T-cell (primary cell): ENCODE data around the gene MICALL1. TPM values are rescaled to one million over a fixed set of nuclear protein-coding genes. Genes with fewer than 3 reads are reported as not detected.

Experiments
- ATAC-seq, 4 experiments: fragments of 200-7000 bp in 3 of 4; fragments of 150-1000 bp in 1 of 4; cut with Tn5 transposase; replicated peaks in 1 of 4; 1 replicate in 3 of 4; 2 replicates in 1 of 4; pipeline ENCODE4 v1.10.0; 2021; ENCODE audit warnings: moderate library complexity in 3 of 4, mild to moderate bottlenecking in 2 of 4, moderate number of reproducible peaks in 1 of 4
- CTCF ChIA-PET, 2 donors: fragments of 300-600 bp; sonication (Branson Sonifier 250); formaldehyde crosslinking; loops; one replicate each; lab custom pipeline; 2022; ENCODE audit warnings: antibody characterized with exemption in 2 of 2; lab: Charles Lee
- POLR2A ChIA-PET, 2 donors: fragments of 300-600 bp; sonication (Branson Sonifier 250); formaldehyde crosslinking; loops; one replicate each; lab custom pipeline; 2022; ENCODE audit warnings: antibody characterized with exemption in 2 of 2; lab: Charles Lee
- DNase-seq, 35 experiments: peaks; one replicate each; pipeline versions ENCODE4 v3.0.0 to v3.0.0-alpha.2; 2013 to 2023
- H3K27ac ChIP-seq: one replicate; pipeline ENCODE4 v1.5.1; 2013; ENCODE audit warnings: low read length
- H3K27me3 ChIP-seq, 2 experiments: replicated peaks in 1 of 2; 1 replicate in 1 of 2; 2 replicates in 1 of 2; pipeline versions ENCODE4 v1.6.1 to v1.7.0; 2013; ENCODE audit warnings: low read length in 1 of 2, mixed read lengths in 1 of 2; ENCODE audit not compliant: control insufficient read depth in 2 of 2, insufficient read depth in 2 of 2; ENCODE audit errors: extremely low read depth in 1 of 2
- H3K36me3 ChIP-seq, 2 donors: 1 replicate in 1 of 2; 2 replicates in 1 of 2; pipeline versions ENCODE4 v1.6.1 to v1.7.0; 2013; ENCODE audit warnings: low read length in 1 of 2; ENCODE audit not compliant: control insufficient read depth in 2 of 2, insufficient read depth in 1 of 2; ENCODE audit errors: extremely low read depth in 1 of 2
- H3K4me1 ChIP-seq, 2 experiments: 1 replicate in 1 of 2; 2 replicates in 1 of 2; pipeline versions ENCODE4 v1.6.1 to v1.7.0; 2013; ENCODE audit warnings: low read length in 2 of 2, mixed read lengths in 1 of 2; ENCODE audit not compliant: insufficient read depth in 2 of 2, control insufficient read depth in 1 of 2; ENCODE audit errors: extremely low read depth in 1 of 2
- H3K4me3 ChIP-seq, 2 donors: 1 replicate in 1 of 2; 2 replicates in 1 of 2; pipeline versions ENCODE4 v1.5.1 to v1.7.0; 2013; ENCODE audit warnings: mild to moderate bottlenecking in 2 of 2, low read length in 1 of 2, moderate library complexity in 1 of 2; ENCODE audit not compliant: control insufficient read depth in 1 of 2; ENCODE audit errors: extremely low read depth in 1 of 2
- H3K9me3 ChIP-seq: 2 replicates; pipeline ENCODE4 v1.7.0; 2013
- H3K27ac Mint-ChIP-seq, 2 donors: one replicate each; pipeline ENCODE4 v1.8.0; 2020 to 2021; ENCODE audit warnings: mild to moderate bottlenecking in 2 of 2, mixed read lengths in 2 of 2
- H3K27me3 Mint-ChIP-seq, 2 donors: one replicate each; pipeline ENCODE4 v1.8.0; 2021 to 2022; ENCODE audit warnings: mixed read lengths in 2 of 2
- H3K36me3 Mint-ChIP-seq: one replicate; pipeline ENCODE4 v1.8.0; 2021; ENCODE audit warnings: mixed read lengths
- H3K4me1 Mint-ChIP-seq, 3 donors: one replicate each; pipeline ENCODE4 v1.8.0; 2020 to 2022; ENCODE audit warnings: mixed read lengths in 3 of 3, mild to moderate bottlenecking in 1 of 3
- H3K4me3 Mint-ChIP-seq, 3 donors: one replicate each; pipeline ENCODE4 v1.8.0; 2020 to 2022; ENCODE audit warnings: mild to moderate bottlenecking in 3 of 3, mixed read lengths in 3 of 3, moderate library complexity in 3 of 3
- H3K9me3 Mint-ChIP-seq, 3 donors: one replicate each; pipeline ENCODE4 v1.8.0; 2020 to 2022; ENCODE audit warnings: mixed read lengths in 3 of 3
- WGBS: methylation state at CpG from one replicate; pipeline ENCODE4 v1.1.5; 2013; ENCODE audit warnings: missing lambda C conversion rate; ENCODE audit not compliant: insufficient coverage; 5-methylcytosine and 5-hydroxymethylcytosine counted together
- total RNA-seq, 35 experiments: library from RNA in 6 of 35; stranded (reverse) in 6 of 35; fragments of 120-200 nt in 1 of 35; gene quantifications; one replicate each; pipeline versions ENCODE4 v1.2.1 to v1.2.4 and lab custom pipeline; 2013 to 2026

MICALL1 gene
- total RNA-seq, 5 donors from 2014 or later (not counting 1 experiment from before 2014, with no cell fraction given), result 23.6 to 39.0 (median 34.3) TPM

- no peak for DNase-seq
- Mint-ChIP-seq H3K36me3 (peaks cover 4% of the 10 kb centered on the region), H3K27ac (peak overlapping the region; percentile 63 to 86), H3K9me3 (no peaks in the 10 kb centered on the region), H3K27me3 (no peaks in the 10 kb centered on the region), H3K4me1 (peaks cover 20 to 28% (median 25%) of the 10 kb centered on the region in 3 donors), H3K4me3 (peak overlapping the region in 1 of 3 donors; percentile 12)
- Histone ChIP-seq H3K4me3 (no peak overlapping the region), H3K9me3 (no peaks in the 10 kb centered on the region), H3K27ac (no peak overlapping the region), H3K36me3 (peaks cover 6 to 18% of the 10 kb centered on the region in 2 donors), H3K27me3 (no peaks in the 10 kb centered on the region), H3K4me1 (peaks cover 12 to 27% of the 10 kb centered on the region in 2 experiments)
- ChIA-PET CTCF (no interaction called here), POLR2A (interaction anchor here in 1 of 2 donors (0.5 kb wide), 1 partner anchor 26 kb away, joined by 5 read pairs; no protein-coding TSS in a partner anchor)
- no peak for ATAC-seq
- WGBS, result 95% methylated on average over 5 of the region's 5 CpGs
Measured at GRCh38 chr22:37893583-37893983, 12.5 kb upstream of the MICALL1 start.

GRCh38 chr22:37894939-37895670 is 11.0 kb upstream of the MICALL1 start:
- Mint-ChIP-seq H3K9me3 (no peaks in the 10 kb centered on the region), H3K27me3 (no peaks in the 10 kb centered on the region), H3K4me3 (peak overlapping the region in 1 of 3 donors; percentile 39), H3K4me1 (peaks cover 20 to 28% (median 25%) of the 10 kb centered on the region in 3 donors), H3K27ac (peak overlapping the region; percentile 73 to 98), H3K36me3 (no peaks in the 10 kb centered on the region)
- H3K9me3 ChIP-seq, result no peaks in the 10 kb centered on the region
- whole genome bisulfite sequencing, result 92% methylated on average over 3 of the region's 8 CpGs
- ChIA-PET POLR2A (no interaction called here), CTCF (interaction anchor here in 1 of 2 donors (0.7 kb wide), 1 partner anchor 32 kb away, joined by 3 read pairs; no protein-coding TSS in a partner anchor)
- no peak overlapping the region for H3K4me3 ChIP-seq
- peaks cover 5% of the 10 kb centered on the region in 2 donors for H3K36me3 ChIP-seq
- peak overlapping the region; percentile 90 for H3K27ac ChIP-seq
- ATAC-seq, result no peak
- H3K27me3 ChIP-seq, result no peaks in the 10 kb centered on the region
- peaks cover 12 to 27% of the 10 kb centered on the region in 2 experiments for H3K4me1 ChIP-seq
- DNase-seq, result no peak

- H3K27ac Mint-ChIP-seq, result peak overlapping the region; percentile 96 to 98
- Histone ChIP-seq H3K4me3 (peak overlapping the region; percentile 23 to 28), H3K27ac (peak overlapping the region; percentile 90), H3K4me1 (peaks cover 12 to 27% of the 10 kb centered on the region in 2 experiments), H3K27me3 (no peaks in the 10 kb centered on the region), H3K9me3 (no peaks in the 10 kb centered on the region), H3K36me3 (peaks cover 0 to 3% of the 10 kb centered on the region in 2 donors)
- H3K27me3 Mint-ChIP-seq, result no peaks in the 10 kb centered on the region
- peak; percentile 92 to 99 (median 98) for ATAC-seq
- no peaks in the 10 kb centered on the region for H3K36me3 Mint-ChIP-seq
- H3K4me3 Mint-ChIP-seq, result peak overlapping the region; percentile 39 to 66 (median 46)
- peak in 34 of 35 experiments; percentile 22 to 73 (median 35) for DNase-seq
- H3K4me1 Mint-ChIP-seq, result peaks cover 20 to 28% (median 25%) of the 10 kb centered on the region in 3 donors
- ChIA-PET POLR2A (no interaction called here), CTCF (interaction anchor here in 1 of 2 donors (0.6 to 1.8 kb wide), 5 partner anchors 10 to 637 kb away, joined by 3 to 10 read pairs (median 3); partner anchors contain the start of gene MICALL1)
- 0% methylated on average over 1 of the region's 5 CpGs for WGBS
- no peaks in the 10 kb centered on the region for H3K9me3 Mint-ChIP-seq
Measured at GRCh38 chr22:37896181-37896592, 9.9 kb upstream of the MICALL1 start.

- 96% methylated on average over 3 of the region's 3 CpGs for WGBS
- ChIA-PET CTCF (interaction anchor here (0.5 to 1.8 kb wide), 3 partner anchors 9 to 80 kb away, joined by 3 to 10 read pairs (median 4); partner anchors contain the start of gene MICALL1 (in 1 of the 2)), POLR2A (no interaction called here)
- Mint-ChIP-seq H3K27ac (peak overlapping the region; percentile 96 to 98), H3K9me3 (no peaks in the 10 kb centered on the region), H3K36me3 (no peaks in the 10 kb centered on the region), H3K4me3 (peak overlapping the region in 1 of 3 donors; percentile 66), H3K27me3 (no peaks in the 10 kb centered on the region), H3K4me1 (peaks cover 20 to 28% (median 25%) of the 10 kb centered on the region in 3 donors)
- H3K36me3 ChIP-seq, result peaks cover 0 to 2% of the 10 kb centered on the region in 2 donors
- DNase-seq (no peak), ATAC-seq (no peak)
- peaks cover 12 to 27% of the 10 kb centered on the region in 2 experiments for H3K4me1 ChIP-seq
- no peaks in the 10 kb centered on the region for H3K27me3 ChIP-seq
- peak overlapping the region; percentile 90 for H3K27ac ChIP-seq
- H3K4me3 ChIP-seq, result no peak overlapping the region
- no peaks in the 10 kb centered on the region for H3K9me3 ChIP-seq
Measured at GRCh38 chr22:37896939-37897338, 9.2 kb upstream of the MICALL1 start.

- Mint-ChIP-seq H3K4me3 (no peak overlapping the region), H3K36me3 (no peaks in the 10 kb centered on the region), H3K4me1 (peaks cover 20 to 28% (median 25%) of the 10 kb centered on the region in 3 donors), H3K9me3 (no peaks in the 10 kb centered on the region), H3K27ac (peak overlapping the region; percentile 64 to 82), H3K27me3 (no peaks in the 10 kb centered on the region)
- ATAC-seq (no peak), DNase-seq (no peak)
- no CpG with 5 or more reads among the region's 2 CpGs for WGBS
- POLR2A ChIA-PET, result interaction anchor here in 1 of 2 donors (0.6 kb wide), 2 partner anchors 11 to 376 kb away, joined by 6 to 7 read pairs; no protein-coding TSS in a partner anchor
- peaks cover 12 to 27% of the 10 kb centered on the region in 2 experiments for H3K4me1 ChIP-seq
- no peak overlapping the region for H3K4me3 ChIP-seq
- CTCF ChIA-PET, result no interaction called here
- no peaks in the 10 kb centered on the region for H3K36me3 ChIP-seq
- H3K27ac ChIP-seq, result no peak overlapping the region
- H3K9me3 ChIP-seq, result no peaks in the 10 kb centered on the region
- no peaks in the 10 kb centered on the region for H3K27me3 ChIP-seq
Measured at GRCh38 chr22:37897807-37898206, 8.3 kb upstream of the MICALL1 start.

GRCh38 chr22:37898441-37899181 is 7.5 kb upstream of the MICALL1 start:
- 88% methylated on average over 7 of the region's 9 CpGs for WGBS
- Mint-ChIP-seq H3K9me3 (no peaks in the 10 kb centered on the region), H3K27me3 (no peaks in the 10 kb centered on the region), H3K27ac (peak overlapping the region; percentile 43 to 82), H3K36me3 (no peaks in the 10 kb centered on the region), H3K4me1 (peaks cover 17 to 28% (median 25%) of the 10 kb centered on the region in 3 donors), H3K4me3 (no peak overlapping the region)
- Histone ChIP-seq H3K9me3 (no peaks in the 10 kb centered on the region), H3K36me3 (no peaks in the 10 kb centered on the region), H3K27ac (no peak overlapping the region), H3K27me3 (no peaks in the 10 kb centered on the region), H3K4me3 (no peak overlapping the region), H3K4me1 (peaks cover 12 to 27% of the 10 kb centered on the region in 2 experiments)
- ChIA-PET CTCF (interaction anchor here in 1 of 2 donors (0.6 kb wide), 1 partner anchor 12 kb away, joined by 5 read pairs; no protein-coding TSS in a partner anchor), POLR2A (no interaction called here)
- DNase-seq, result no peak
- no peak for ATAC-seq
